ENCODE measurements around the gene RCN2. TPM values are rescaled to one million over a fixed set of nuclear protein-coding genes. Genes with fewer than 3 reads are reported as not detected.

RCN2 gene
- total RNA-seq, 4 donors from 2014 or later = 27.6 to 44.1 (median 41.8) TPM

DNA sequence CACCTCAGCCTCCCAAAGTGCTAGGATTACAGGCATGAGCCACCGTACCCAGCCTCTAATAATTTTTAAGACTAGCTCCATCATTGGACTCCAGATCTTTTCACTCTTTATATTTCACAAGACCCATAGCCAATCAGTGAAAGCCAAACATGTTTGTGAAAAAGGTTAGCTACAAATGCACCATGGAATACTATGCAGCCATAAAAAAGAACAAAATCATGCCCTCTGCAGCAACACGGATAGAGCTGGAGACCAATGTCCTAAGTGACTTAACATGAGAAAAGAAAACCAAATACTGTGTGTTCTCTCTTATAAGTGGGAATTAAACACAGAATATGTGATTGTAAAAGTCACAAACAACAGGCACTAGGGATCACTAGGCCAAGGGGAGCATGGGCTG lies 29.6 kb upstream of the RCN2 start:
- H3K27ac ChIP-seq = no peak overlapping the region
- WGBS, 2 donors = 93 to 100% methylated on average over 2 of the region's 2 CpGs
- H3K27me3 ChIP-seq = no peaks in the 10 kb centered on the region
- no peak overlapping the region for H3K4me3 ChIP-seq
- peaks cover 18 to 42% (median 18%) of the 10 kb centered on the region in 3 donors for H3K4me1 ChIP-seq
- no peak for DNase-seq
- H3K9me3 ChIP-seq = no peaks in the 10 kb centered on the region
- no peak for TF ChIP-seq POLR2A (IDR thresholded peaks at IDR 0.05)
- TF ChIP-seq, protein P1, sequence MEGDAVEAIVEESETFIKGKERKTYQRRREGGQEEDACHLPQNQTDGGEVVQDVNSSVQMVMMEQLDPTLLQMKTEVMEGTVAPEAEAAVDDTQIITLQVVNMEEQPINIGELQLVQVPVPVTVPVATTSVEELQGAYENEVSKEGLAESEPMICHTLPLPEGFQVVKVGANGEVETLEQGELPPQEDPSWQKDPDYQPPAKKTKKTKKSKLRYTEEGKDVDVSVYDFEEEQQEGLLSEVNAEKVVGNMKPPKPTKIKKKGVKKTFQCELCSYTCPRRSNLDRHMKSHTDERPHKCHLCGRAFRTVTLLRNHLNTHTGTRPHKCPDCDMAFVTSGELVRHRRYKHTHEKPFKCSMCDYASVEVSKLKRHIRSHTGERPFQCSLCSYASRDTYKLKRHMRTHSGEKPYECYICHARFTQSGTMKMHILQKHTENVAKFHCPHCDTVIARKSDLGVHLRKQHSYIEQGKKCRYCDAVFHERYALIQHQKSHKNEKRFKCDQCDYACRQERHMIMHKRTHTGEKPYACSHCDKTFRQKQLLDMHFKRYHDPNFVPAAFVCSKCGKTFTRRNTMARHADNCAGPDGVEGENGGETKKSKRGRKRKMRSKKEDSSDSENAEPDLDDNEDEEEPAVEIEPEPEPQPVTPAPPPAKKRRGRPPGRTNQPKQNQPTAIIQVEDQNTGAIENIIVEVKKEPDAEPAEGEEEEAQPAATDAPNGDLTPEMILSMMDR (IDR thresholded peaks at IDR 0.05) = no peak
- intact Hi-C loops (cut with DNase I) = no loop called here
- no peaks in the 10 kb centered on the region for H3K36me3 ChIP-seq

DNA sequence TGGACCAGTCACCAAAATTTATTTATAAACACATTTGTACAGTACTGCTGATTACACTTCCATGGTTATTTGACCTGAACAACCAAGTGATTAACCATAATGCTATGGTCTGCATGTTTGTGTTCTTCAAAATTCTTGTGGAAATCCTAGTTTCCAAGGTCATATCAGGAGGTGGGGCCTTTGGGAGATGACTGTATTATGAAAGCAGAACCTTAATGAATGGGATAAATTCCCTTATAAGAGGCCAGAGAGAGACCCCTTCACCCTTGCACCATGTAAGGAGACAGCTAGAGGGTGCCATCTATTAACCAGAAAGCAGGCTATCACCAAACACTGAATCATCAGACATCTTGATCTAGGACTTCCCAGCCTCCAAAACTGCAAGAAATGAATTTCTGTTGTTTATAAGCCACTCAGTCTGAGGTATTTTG lies 28.3 kb upstream of the RCN2 start:
- Histone ChIP-seq H3K27ac (peak overlapping the region in 3 of 4 donors; percentile 49 to 97 (median 95)), H3K4me1 (peaks cover 15 to 35% (median 18%) of the 10 kb centered on the region in 3 donors), H3K4me3 (no peak overlapping the region), H3K9me3 (no peaks in the 10 kb centered on the region), H3K36me3 (no peaks in the 10 kb centered on the region), H3K27me3 (no peaks in the 10 kb centered on the region)
- TF ChIP-seq, protein P1 (IDR thresholded peaks at IDR 0.05) = peak in 3 of 6 experiments; percentile 8 to 43 (median 9)
- no peak for TF ChIP-seq POLR2A (IDR thresholded peaks at IDR 0.05)
- intact Hi-C loops (cut with DNase I) = no loop called here
- no peak for DNase-seq

DNA sequence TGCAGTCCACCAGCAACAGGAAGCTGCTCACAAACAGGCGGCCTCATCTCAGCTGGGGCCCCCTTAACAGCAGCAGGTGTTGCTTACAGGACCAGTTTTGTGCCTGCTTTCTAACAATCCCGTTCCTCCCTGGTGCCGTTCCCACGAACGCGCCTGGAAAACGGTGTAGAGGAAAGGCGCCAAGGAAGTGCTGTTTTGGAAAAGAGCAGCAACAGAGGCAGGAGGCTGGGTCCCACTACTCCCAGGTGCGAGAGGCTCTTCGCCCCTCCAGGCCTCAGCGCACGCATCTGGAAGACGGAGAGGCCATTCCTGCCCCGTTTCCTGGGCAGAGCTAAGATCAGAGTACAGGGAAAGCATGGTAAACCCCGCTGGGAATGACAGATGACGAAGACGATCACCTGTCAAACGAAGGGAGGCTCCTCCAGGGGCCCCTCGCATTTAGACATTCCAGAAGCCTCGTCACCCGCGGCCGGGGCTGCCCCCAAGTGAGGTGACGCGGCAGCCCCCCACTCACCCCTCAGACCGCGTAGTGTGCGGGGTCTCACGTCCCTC lies 27.0 kb upstream of the RCN2 start:
- no peaks in the 10 kb centered on the region for H3K9me3 ChIP-seq
- WGBS, 2 donors = 0 to 4% methylated on average over 5 to 13 of the region's 29 CpGs
- H3K4me3 ChIP-seq = peak overlapping the region; percentile 75 to 99 (median 89)
- peaks cover 15 to 35% (median 18%) of the 10 kb centered on the region in 3 donors for H3K4me1 ChIP-seq
- TF ChIP-seq, protein P1 (IDR thresholded peaks at IDR 0.05) = no peak
- TF ChIP-seq POLR2A (IDR thresholded peaks at IDR 0.05) = no peak
- intact Hi-C loops (cut with DNase I) = no loop called here
- H3K36me3 ChIP-seq = no peaks in the 10 kb centered on the region
- no peaks in the 10 kb centered on the region for H3K27me3 ChIP-seq
- no peak for DNase-seq
- peak overlapping the region; percentile 89 to 97 (median 94) for H3K27ac ChIP-seq

DNA sequence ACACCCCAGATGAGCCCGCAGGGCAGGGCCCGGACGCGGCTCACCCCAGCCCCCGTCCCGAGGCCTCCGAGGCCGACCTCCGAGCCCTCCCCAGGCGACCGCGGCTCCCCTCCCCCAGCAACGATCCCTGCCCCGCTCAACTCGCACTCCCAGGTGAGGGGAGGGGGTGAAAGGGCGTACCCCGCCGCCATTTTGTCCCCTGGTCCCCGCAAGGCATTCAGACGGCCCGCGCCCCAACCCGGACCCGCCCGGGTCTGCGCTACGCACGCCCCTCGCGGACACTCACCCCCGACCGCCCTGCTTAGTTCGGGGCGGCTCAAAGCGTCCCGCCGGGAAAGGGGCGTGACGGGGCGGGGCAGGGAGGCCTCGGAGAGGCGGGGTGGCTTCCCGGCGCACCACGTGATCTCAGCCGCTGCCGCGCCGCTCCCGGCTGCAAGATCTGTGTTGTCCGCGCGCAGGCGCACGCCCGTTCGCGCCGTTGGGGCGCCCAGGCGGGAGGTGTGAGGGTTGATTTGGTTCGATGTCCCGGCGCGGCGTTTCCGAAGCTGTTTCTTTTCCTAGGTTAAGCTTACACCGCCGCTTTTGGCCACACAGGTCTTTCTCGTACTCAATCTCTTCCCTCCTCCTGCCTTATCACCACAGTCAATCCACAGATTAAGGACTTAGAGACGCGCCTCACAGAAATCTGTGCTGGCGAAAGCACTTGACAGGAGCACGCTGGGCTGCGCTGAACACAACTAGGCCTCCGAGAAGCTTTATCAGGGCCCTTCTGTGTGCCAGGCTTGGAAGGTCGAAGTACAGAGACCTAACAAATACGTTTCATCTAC lies 26.3 kb upstream of the RCN2 start, which contains the start of gene SCAPER:
Gene SCAPER (minus strand): TSS at position 328 of the 827 bp plus-strand sequence. CDS start 21,523 bp downstream, outside the sequence.
- Histone ChIP-seq H3K4me1 (peaks cover 15 to 35% (median 18%) of the 10 kb centered on the region in 3 donors), H3K27me3 (no peaks in the 10 kb centered on the region), H3K9me3 (no peaks in the 10 kb centered on the region), H3K4me3 (peak within 1 kb of the TSS; percentile 75 to 99 (median 89)), H3K27ac (peak within 1 kb of the TSS; percentile 89 to 97 (median 94)), H3K36me3 (no peaks in the 10 kb centered on the region)
- peak; percentile 54 for DNase-seq
- TF ChIP-seq, protein P1 (IDR thresholded peaks at IDR 0.05) = peak in 2 of 6 experiments; percentile 22 to 31
- TF ChIP-seq POLR2A (IDR thresholded peaks at IDR 0.05) = peak in 3 of 4 donors; percentile 59 to 80 (median 61)
- intact Hi-C loops (cut with DNase I) = no loop called here
- 1% methylated on average over 10 to 35 of the region's 78 CpGs for WGBS, 2 donors

DNA sequence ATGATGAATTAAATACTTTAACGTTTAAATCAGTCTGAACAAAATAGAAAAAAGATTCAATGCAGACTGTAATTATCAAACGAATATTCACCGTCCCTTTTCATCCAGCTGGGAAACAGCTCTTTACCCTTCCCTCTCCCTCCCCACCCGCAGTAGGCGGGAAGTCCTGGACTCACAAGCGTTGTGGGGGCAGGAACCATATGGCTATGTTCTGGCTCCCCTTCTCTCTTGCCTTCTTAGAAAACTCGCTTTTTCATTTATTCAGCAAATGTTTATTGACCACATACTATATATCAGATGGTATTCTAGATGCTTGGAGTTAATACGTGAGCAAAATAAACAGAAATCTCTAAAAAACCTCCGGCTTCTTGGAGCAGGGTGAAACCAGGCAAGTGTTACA lies 25.7 kb upstream of the RCN2 start:
- intact Hi-C loops (cut with DNase I) = no loop called here
- no peak for TF ChIP-seq POLR2A (IDR thresholded peaks at IDR 0.05)
- TF ChIP-seq, protein P1 (IDR thresholded peaks at IDR 0.05) = no peak
- no peak for DNase-seq
- no peaks in the 10 kb centered on the region for H3K36me3 ChIP-seq
- peak overlapping the region; percentile 75 to 99 (median 89) for H3K4me3 ChIP-seq
- H3K27ac ChIP-seq = peak overlapping the region; percentile 89 to 97 (median 94)
- H3K27me3 ChIP-seq = no peaks in the 10 kb centered on the region
- peaks cover 15 to 35% (median 18%) of the 10 kb centered on the region in 3 donors for H3K4me1 ChIP-seq
- 45 to 50% methylated on average over 9 of the region's 9 CpGs for WGBS, 2 donors
- H3K9me3 ChIP-seq = no peaks in the 10 kb centered on the region

All from esophagus squamous epithelium (tissue), 5 donors.